Tibial nerve (tissue), 4 donors: ENCODE data around the gene FGGY.

ENCODE experiments used
- CTCF ChIP-seq, 5 experiments: fragments of 200-600 bp in 3 of 5; fragments of 450-650 bp in 2 of 5; sonication (generic) in 3 of 5; IDR thresholded peaks; one replicate each; pipeline ENCODE4 v1.5.1; 2016 to 2019; ENCODE audit warnings: antibody characterized with exemption in 5 of 5, mild to moderate bottlenecking in 3 of 5, moderate library complexity in 2 of 5
- EP300 ChIP-seq, 2 donors: sonication (generic); formaldehyde crosslinking; IDR thresholded peaks; one replicate each; pipeline ENCODE4 v1.6.1; 2017; ENCODE audit warnings: antibody characterized with exemption in 2 of 2, mild to moderate bottlenecking in 1 of 2
- POLR2A ChIP-seq, 2 donors: fragments of 450-650 bp; IDR thresholded peaks; one replicate each; pipeline ENCODE4 v1.6.1; 2017; ENCODE audit warnings: antibody characterized with exemption in 2 of 2, mild to moderate bottlenecking in 2 of 2, moderate library complexity in 2 of 2

GRCh38 chr1:59261537-59261936 lies 35.4 kb upstream of the FGGY start:
- no peak for TF ChIP-seq CTCF (IDR thresholded peaks at IDR 0.05)
- TF ChIP-seq EP300 (IDR thresholded peaks at IDR 0.05): peak; percentile 71 to 86
- no peak for TF ChIP-seq POLR2A (IDR thresholded peaks at IDR 0.05)
